WTC11 (cell line): Measurements from ENCODE around the gene GHR. TPM values are rescaled to one million over a fixed set of nuclear protein-coding genes. Genes with fewer than 3 reads are reported as not detected.

Source experiments
- ATAC-seq: fragments of 200-7000 bp; cut with Tn5 transposase; 2 replicates; pipeline ENCODE4 v1.10.0; 2021; ENCODE audit warnings: mild to moderate bottlenecking, moderate library complexity
- CTCF ChIA-PET: fragments of 300-600 bp; sonication (Branson Sonifier 250); formaldehyde crosslinking; loops from one replicate; lab custom pipeline; 2021; ENCODE audit warnings: antibody characterized with exemption; lab: Charles Lee
- POLR2A ChIA-PET: fragments of 350-600 bp; sonication (Branson Sonifier 250); formaldehyde crosslinking; loops from one replicate; lab custom pipeline; 2021; ENCODE audit warnings: antibody characterized with exemption; lab: Charles Lee
- DNase-seq: peaks from one replicate; pipeline ENCODE4 v3.0.0; 2021; ENCODE audit warnings: low spot score
- H3K27ac Mint-ChIP-seq: 2 replicates; pipeline ENCODE4 v1.8.0; 2021; ENCODE audit warnings: mixed read lengths
- H3K27me3 Mint-ChIP-seq: 2 replicates; pipeline ENCODE4 v1.8.0; 2021; ENCODE audit warnings: low read depth, mild to moderate bottlenecking, moderate library complexity, mixed read lengths
- H3K36me3 Mint-ChIP-seq: 2 replicates; pipeline ENCODE4 v1.8.0; 2021; ENCODE audit warnings: mixed read lengths
- H3K4me1 Mint-ChIP-seq: 2 replicates; pipeline ENCODE4 v1.8.0; 2022; ENCODE audit warnings: mixed read lengths
- H3K4me3 Mint-ChIP-seq: 2 replicates; pipeline ENCODE4 v1.8.0; 2021; ENCODE audit warnings: mild to moderate bottlenecking, moderate library complexity, mixed read lengths
- H3K9me3 Mint-ChIP-seq: 2 replicates; pipeline ENCODE4 v1.8.0; 2021; ENCODE audit warnings: mixed read lengths
- ATF1 ChIP-seq: sonication (generic); formaldehyde crosslinking; IDR thresholded peaks from 2 replicates; pipeline ENCODE4 v1.8.1; 2023; ENCODE audit warnings: mild to moderate bottlenecking, moderate library complexity, missing genetic modification reagents
- CREB1 ChIP-seq: sonication (generic); formaldehyde crosslinking; IDR thresholded peaks from 2 replicates; pipeline ENCODE4 v1.8.0; 2023; ENCODE audit warnings: mild to moderate bottlenecking, missing genetic modification reagents
- CREM ChIP-seq: sonication (generic); formaldehyde crosslinking; IDR thresholded peaks from 2 replicates; pipeline ENCODE4 v1.8.1; 2022; ENCODE audit warnings: mild to moderate bottlenecking, missing genetic modification reagents, moderate library complexity
- EMX1 ChIP-seq: fragments of 250-450 bp; sonication (Bioruptor Pico); IDR thresholded peaks from 2 replicates; pipeline ENCODE4 v1.8.0; 2021; ENCODE audit warnings: mild to moderate bottlenecking
- FOXJ3 ChIP-seq: sonication (generic); formaldehyde crosslinking; IDR thresholded peaks from 2 replicates; pipeline ENCODE4 v1.9.0; 2021; ENCODE audit warnings: missing genetic modification reagents, mild to moderate bottlenecking, borderline replicate concordance
- FOXK1 ChIP-seq: sonication (generic); formaldehyde crosslinking; IDR thresholded peaks from 2 replicates; pipeline ENCODE4 v1.8.0; 2022; ENCODE audit warnings: mild to moderate bottlenecking, moderate library complexity, missing genetic modification reagents
- FOXP1 ChIP-seq: sonication (generic); formaldehyde crosslinking; IDR thresholded peaks from 2 replicates; pipeline ENCODE4 v1.8.0; 2022; ENCODE audit warnings: missing genetic modification reagents, mild to moderate bottlenecking, moderate library complexity, borderline replicate concordance
- GABPB1 ChIP-seq: sonication (generic); formaldehyde crosslinking; IDR thresholded peaks from 2 replicates; pipeline ENCODE4 v1.8.1; 2023; ENCODE audit warnings: mild to moderate bottlenecking, missing genetic modification reagents
- GTF2I ChIP-seq: fragments of 250-450 bp; sonication (Bioruptor Pico); conservative IDR thresholded peaks from 2 replicates; pipeline ENCODE4 v1.4.0; 2021; ENCODE audit warnings: mild to moderate bottlenecking
- HMGA2 ChIP-seq: fragments of 250-450 bp; sonication (Bioruptor Pico); IDR thresholded peaks from 2 replicates; pipeline ENCODE4 v1.4.0; 2021; ENCODE audit warnings: mild to moderate bottlenecking, moderate library complexity
- JUN ChIP-seq: sonication (generic); formaldehyde crosslinking; IDR thresholded peaks from 2 replicates; pipeline ENCODE4 v1.8.0; 2023; ENCODE audit warnings: mild to moderate bottlenecking, missing genetic modification reagents
- NFATC4 ChIP-seq: fragments of 250-450 bp; sonication (Bioruptor Pico); IDR thresholded peaks from 2 replicates; pipeline ENCODE4 v1.9.0; 2021; ENCODE audit warnings: mild to moderate bottlenecking
- NFE2L1 ChIP-seq: sonication (generic); formaldehyde crosslinking; IDR thresholded peaks from 2 replicates; pipeline ENCODE4 v1.8.1; 2023; ENCODE audit warnings: missing genetic modification reagents
- NR3C1 ChIP-seq: sonication (generic); formaldehyde crosslinking; conservative IDR thresholded peaks from 2 replicates; pipeline ENCODE4 v1.8.1; 2023; ENCODE audit warnings: low read depth, mild to moderate bottlenecking, missing genetic modification reagents
- OVOL2 ChIP-seq: fragments of 250-450 bp; sonication (Bioruptor Pico); IDR thresholded peaks from 2 replicates; pipeline ENCODE4 v1.9.0; 2021; ENCODE audit warnings: mild to moderate bottlenecking, borderline replicate concordance
- PRRX2 ChIP-seq: fragments of 250-450 bp; sonication (Bioruptor Pico); IDR thresholded peaks from 2 replicates; pipeline ENCODE4 v1.8.0; 2021; ENCODE audit warnings: mild to moderate bottlenecking
- RELA ChIP-seq: sonication (generic); formaldehyde crosslinking; IDR thresholded peaks from 2 replicates; pipeline ENCODE4 v1.8.1; 2022; ENCODE audit warnings: missing genetic modification reagents, mild to moderate bottlenecking, borderline replicate concordance
- RORB ChIP-seq: fragments of 250-450 bp; sonication (Bioruptor Pico); IDR thresholded peaks from 2 replicates; pipeline ENCODE4 v1.9.0; 2021; ENCODE audit warnings: mild to moderate bottlenecking
- TCF7 ChIP-seq: sonication (generic); formaldehyde crosslinking; IDR thresholded peaks from 2 replicates; pipeline ENCODE4 v1.8.0; 2022; ENCODE audit warnings: mild to moderate bottlenecking, low read depth, missing genetic modification reagents, moderate library complexity
- ZNF219 ChIP-seq: sonication (generic); formaldehyde crosslinking; IDR thresholded peaks from 2 replicates; pipeline ENCODE4 v1.8.0; 2023; ENCODE audit warnings: missing genetic modification reagents, mild to moderate bottlenecking, borderline replicate concordance
- total RNA-seq: library from RNA; stranded (reverse); gene quantifications from 3 replicates; pipeline ENCODE4 v1.2.3, GENCODE V29; 2021
- TF ChIP-seq, protein P1 (sequence below): sonication (generic); formaldehyde crosslinking; IDR thresholded peaks from 2 replicates; pipeline ENCODE4 v1.8.0; 2022; ENCODE audit warnings: mild to moderate bottlenecking, missing genetic modification reagents
- TF ChIP-seq, protein P2 (sequence below): fragments of 250-450 bp; sonication (Bioruptor Pico); IDR thresholded peaks from 2 replicates; pipeline ENCODE4 v1.9.0; 2021; ENCODE audit warnings: mild to moderate bottlenecking
- TF ChIP-seq, protein P3 (sequence below): sonication (generic); formaldehyde crosslinking; IDR thresholded peaks from 2 replicates; pipeline ENCODE4 v1.8.1; 2023; ENCODE audit warnings: mild to moderate bottlenecking, moderate library complexity, missing genetic modification reagents
- TF ChIP-seq, protein P4 (sequence below): sonication (generic); formaldehyde crosslinking; IDR thresholded peaks from 2 replicates; pipeline ENCODE4 v1.8.1; 2022; ENCODE audit warnings: missing genetic modification reagents, borderline replicate concordance
- TF ChIP-seq, protein P5 (sequence below): sonication (generic); formaldehyde crosslinking; IDR thresholded peaks from 2 replicates; pipeline ENCODE4 v1.8.0; 2022; ENCODE audit warnings: mild to moderate bottlenecking, missing genetic modification reagents

Gene GHR
- total RNA-seq, 1 experiment from 2014 or later: 0.57 TPM

DNA sequence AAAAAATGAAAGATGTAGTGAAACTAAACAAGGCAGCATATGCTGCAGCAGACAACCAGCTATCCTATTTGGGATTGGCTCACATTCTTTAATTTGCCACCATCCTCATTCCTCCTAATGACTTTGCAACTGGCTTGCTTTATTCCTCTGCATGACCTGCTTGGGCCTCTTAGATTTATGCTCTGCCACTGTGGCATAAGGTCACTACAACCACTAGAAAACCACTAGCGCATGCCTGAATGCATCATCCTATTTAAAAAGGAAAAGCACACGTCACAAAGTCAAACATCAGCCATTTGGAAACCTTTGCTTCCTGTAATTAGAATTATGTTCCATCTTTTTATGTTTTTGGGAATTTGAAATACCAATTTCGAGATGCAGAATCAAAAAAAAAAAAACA lies 292.5 kb downstream of the GHR start:
- no peak overlapping the region for H3K4me3 Mint-ChIP-seq
- H3K4me1 Mint-ChIP-seq: no peaks in the 10 kb centered on the region
- CTCF ChIA-PET: no interaction called here
- no peak overlapping the region for H3K27ac Mint-ChIP-seq
- TF ChIP-seq JUN (CRISPR knock-in tag) (no peak), ZNF219 (no peak)
- TF ChIP-seq, protein P1, sequence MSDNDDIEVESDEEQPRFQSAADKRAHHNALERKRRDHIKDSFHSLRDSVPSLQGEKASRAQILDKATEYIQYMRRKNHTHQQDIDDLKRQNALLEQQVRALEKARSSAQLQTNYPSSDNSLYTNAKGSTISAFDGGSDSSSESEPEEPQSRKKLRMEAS (CRISPR knock-in tag): no peak
- H3K36me3 Mint-ChIP-seq: no peaks in the 10 kb centered on the region
- no peaks in the 10 kb centered on the region for H3K27me3 Mint-ChIP-seq
- no peaks in the 10 kb centered on the region for H3K9me3 Mint-ChIP-seq
- ATAC-seq (no peak), DNase-seq (no peak)
- POLR2A ChIA-PET: no interaction called here

DNA sequence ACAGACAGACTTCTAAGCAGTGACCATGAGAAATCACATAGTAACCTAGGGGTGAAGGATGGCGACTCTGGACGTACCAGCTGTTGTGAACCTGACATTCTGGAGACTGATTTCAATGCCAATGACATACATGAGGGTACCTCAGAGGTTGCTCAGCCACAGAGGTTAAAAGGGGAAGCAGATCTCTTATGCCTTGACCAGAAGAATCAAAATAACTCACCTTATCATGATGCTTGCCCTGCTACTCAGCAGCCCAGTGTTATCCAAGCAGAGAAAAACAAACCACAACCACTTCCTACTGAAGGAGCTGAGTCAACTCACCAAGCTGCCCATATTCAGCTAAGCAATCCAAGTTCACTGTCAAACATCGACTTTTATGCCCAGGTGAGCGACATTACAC lies 295.4 kb downstream of the GHR start:
- DNase-seq: no peak
- CTCF ChIA-PET: interaction anchor here (1.9 kb wide), 1 partner anchor 27 kb away, joined by 11 read pairs; no protein-coding TSS in a partner anchor
- H3K9me3 Mint-ChIP-seq: no peaks in the 10 kb centered on the region
- H3K27me3 Mint-ChIP-seq: no peaks in the 10 kb centered on the region
- TF ChIP-seq GTF2I (CRISPR knock-in tag): no peak
- TF ChIP-seq, protein P2, sequence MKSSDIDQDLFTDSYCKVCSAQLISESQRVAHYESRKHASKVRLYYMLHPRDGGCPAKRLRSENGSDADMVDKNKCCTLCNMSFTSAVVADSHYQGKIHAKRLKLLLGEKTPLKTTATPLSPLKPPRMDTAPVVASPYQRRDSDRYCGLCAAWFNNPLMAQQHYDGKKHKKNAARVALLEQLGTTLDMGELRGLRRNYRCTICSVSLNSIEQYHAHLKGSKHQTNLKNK (CRISPR knock-in tag): no peak
- TF ChIP-seq OVOL2 (CRISPR knock-in tag): no peak
- TF ChIP-seq PRRX2 (CRISPR knock-in tag): no peak
- TF ChIP-seq RORB (CRISPR knock-in tag): no peak
- no peak for TF ChIP-seq CREM (CRISPR knock-in tag)
- no peak for TF ChIP-seq NFATC4
- no peak for TF ChIP-seq NR3C1 (CRISPR knock-in tag)
- H3K36me3 Mint-ChIP-seq: no peaks in the 10 kb centered on the region
- POLR2A ChIA-PET: no interaction called here
- H3K27ac Mint-ChIP-seq: no peak overlapping the region
- no peak overlapping the region for H3K4me3 Mint-ChIP-seq
- no peak for ATAC-seq
- H3K4me1 Mint-ChIP-seq: no peaks in the 10 kb centered on the region

DNA sequence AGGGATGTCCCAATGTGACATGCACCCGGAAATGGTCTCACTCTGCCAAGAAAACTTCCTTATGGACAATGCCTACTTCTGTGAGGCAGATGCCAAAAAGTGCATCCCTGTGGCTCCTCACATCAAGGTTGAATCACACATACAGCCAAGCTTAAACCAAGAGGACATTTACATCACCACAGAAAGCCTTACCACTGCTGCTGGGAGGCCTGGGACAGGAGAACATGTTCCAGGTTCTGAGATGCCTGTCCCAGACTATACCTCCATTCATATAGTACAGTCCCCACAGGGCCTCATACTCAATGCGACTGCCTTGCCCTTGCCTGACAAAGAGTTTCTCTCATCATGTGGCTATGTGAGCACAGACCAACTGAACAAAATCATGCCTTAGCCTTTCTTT lies 295.8 kb downstream of the GHR start:
- Mint-ChIP-seq H3K4me1 (no peaks in the 10 kb centered on the region), H3K27ac (no peak overlapping the region), H3K36me3 (no peaks in the 10 kb centered on the region), H3K4me3 (no peak overlapping the region), H3K27me3 (no peaks in the 10 kb centered on the region)
- no peak for DNase-seq
- ATAC-seq: no peak
- TF ChIP-seq, protein P3, sequence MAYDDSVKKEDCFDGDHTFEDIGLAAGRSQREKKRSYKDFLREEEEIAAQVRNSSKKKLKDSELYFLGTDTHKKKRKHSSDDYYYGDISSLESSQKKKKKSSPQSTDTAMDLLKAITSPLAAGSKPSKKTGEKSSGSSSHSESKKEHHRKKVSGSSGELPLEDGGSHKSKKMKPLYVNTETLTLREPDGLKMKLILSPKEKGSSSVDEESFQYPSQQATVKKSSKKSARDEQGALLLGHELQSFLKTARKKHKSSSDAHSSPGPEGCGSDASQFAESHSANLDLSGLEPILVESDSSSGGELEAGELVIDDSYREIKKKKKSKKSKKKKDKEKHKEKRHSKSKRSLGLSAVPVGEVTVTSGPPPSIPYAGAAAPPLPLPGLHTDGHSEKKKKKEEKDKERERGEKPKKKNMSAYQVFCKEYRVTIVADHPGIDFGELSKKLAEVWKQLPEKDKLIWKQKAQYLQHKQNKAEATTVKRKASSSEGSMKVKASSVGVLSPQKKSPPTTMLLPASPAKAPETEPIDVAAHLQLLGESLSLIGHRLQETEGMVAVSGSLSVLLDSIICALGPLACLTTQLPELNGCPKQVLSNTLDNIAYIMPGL: no peak
- no peak for TF ChIP-seq CREM (CRISPR knock-in tag)
- TF ChIP-seq FOXJ3 (CRISPR knock-in tag): no peak
- TF ChIP-seq, protein P4, sequence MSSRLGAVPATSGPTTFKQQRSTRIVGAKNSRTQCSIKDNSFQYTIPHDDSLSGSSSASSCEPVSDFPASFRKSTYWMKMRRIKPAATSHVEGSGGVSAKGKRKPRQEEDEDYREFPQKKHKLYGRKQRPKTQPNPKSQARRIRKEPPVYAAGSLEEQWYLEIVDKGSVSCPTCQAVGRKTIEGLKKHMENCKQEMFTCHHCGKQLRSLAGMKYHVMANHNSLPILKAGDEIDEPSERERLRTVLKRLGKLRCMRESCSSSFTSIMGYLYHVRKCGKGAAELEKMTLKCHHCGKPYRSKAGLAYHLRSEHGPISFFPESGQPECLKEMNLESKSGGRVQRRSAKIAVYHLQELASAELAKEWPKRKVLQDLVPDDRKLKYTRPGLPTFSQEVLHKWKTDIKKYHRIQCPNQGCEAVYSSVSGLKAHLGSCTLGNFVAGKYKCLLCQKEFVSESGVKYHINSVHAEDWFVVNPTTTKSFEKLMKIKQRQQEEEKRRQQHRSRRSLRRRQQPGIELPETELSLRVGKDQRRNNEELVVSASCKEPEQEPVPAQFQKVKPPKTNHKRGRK (CRISPR knock-in tag): no peak
- no peak for TF ChIP-seq CREB1 (CRISPR knock-in tag)
- no peak for TF ChIP-seq ATF1 (CRISPR knock-in tag)
- TF ChIP-seq, all 79 proteins: peak for 0
- ChIA-PET POLR2A (no interaction called here), CTCF (interaction anchor here (1.9 kb wide), 1 partner anchor 26 kb away, joined by 11 read pairs; no protein-coding TSS in a partner anchor)
- no peaks in the 10 kb centered on the region for H3K9me3 Mint-ChIP-seq

DNA sequence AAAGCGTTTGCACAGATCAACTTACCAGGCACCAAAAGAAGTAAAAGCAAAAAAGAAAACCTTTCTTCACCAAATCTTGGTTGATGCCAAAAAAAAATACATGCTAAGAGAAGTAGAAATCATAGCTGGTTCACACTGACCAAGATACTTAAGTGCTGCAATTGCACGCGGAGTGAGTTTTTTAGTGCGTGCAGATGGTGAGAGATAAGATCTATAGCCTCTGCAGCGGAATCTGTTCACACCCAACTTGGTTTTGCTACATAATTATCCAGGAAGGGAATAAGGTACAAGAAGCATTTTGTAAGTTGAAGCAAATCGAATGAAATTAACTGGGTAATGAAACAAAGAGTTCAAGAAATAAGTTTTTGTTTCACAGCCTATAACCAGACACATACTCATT lies 297.0 kb downstream of the GHR start:
- H3K27me3 Mint-ChIP-seq: no peaks in the 10 kb centered on the region
- DNase-seq (no peak), ATAC-seq (no peak)
- no peak overlapping the region for H3K27ac Mint-ChIP-seq
- CTCF ChIA-PET: no interaction called here
- no peaks in the 10 kb centered on the region for H3K4me1 Mint-ChIP-seq
- POLR2A ChIA-PET: no interaction called here
- no peak overlapping the region for H3K4me3 Mint-ChIP-seq
- no peaks in the 10 kb centered on the region for H3K9me3 Mint-ChIP-seq
- H3K36me3 Mint-ChIP-seq: no peaks in the 10 kb centered on the region
- no peak for TF ChIP-seq EMX1 (CRISPR knock-in tag)
- TF ChIP-seq, protein P2 (CRISPR knock-in tag): no peak
- no peak for TF ChIP-seq RELA (CRISPR knock-in tag)
- no peak for TF ChIP-seq JUN (CRISPR knock-in tag)
- no peak for TF ChIP-seq TCF7 (CRISPR knock-in tag)
- no peak for TF ChIP-seq FOXK1 (CRISPR knock-in tag)
- no peak for TF ChIP-seq GABPB1 (CRISPR knock-in tag)
- TF ChIP-seq HMGA2 (CRISPR knock-in tag): no peak
- TF ChIP-seq, protein P5, sequence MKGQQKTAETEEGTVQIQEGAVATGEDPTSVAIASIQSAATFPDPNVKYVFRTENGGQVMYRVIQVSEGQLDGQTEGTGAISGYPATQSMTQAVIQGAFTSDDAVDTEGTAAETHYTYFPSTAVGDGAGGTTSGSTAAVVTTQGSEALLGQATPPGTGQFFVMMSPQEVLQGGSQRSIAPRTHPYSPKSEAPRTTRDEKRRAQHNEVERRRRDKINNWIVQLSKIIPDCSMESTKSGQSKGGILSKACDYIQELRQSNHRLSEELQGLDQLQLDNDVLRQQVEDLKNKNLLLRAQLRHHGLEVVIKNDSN: no peak
- TF ChIP-seq FOXJ3 (CRISPR knock-in tag): no peak
- TF ChIP-seq FOXP1 (CRISPR knock-in tag): no peak
- TF ChIP-seq NFE2L1 (CRISPR knock-in tag): no peak
